IPS-15b (cell line): ENCODE results near the gene CIART.

Experiments
- H3K27me3 ChIP-seq: one replicate; pipeline ENCODE4 v1.6.1; 2013; ENCODE audit warnings: low read length; ENCODE audit not compliant: control insufficient read depth, insufficient read depth
- H3K36me3 ChIP-seq: one replicate; pipeline ENCODE4 v1.6.1; 2013; ENCODE audit warnings: low read length; ENCODE audit not compliant: control insufficient read depth, insufficient read depth
- H3K4me1 ChIP-seq: one replicate; pipeline ENCODE4 v1.6.1; 2013; ENCODE audit warnings: mild to moderate bottlenecking, low read length; ENCODE audit not compliant: control insufficient read depth, insufficient read depth
- H3K4me3 ChIP-seq: one replicate; pipeline ENCODE4 v1.5.1; 2013; ENCODE audit warnings: low read depth, low read length
- H3K9ac ChIP-seq: one replicate; pipeline ENCODE4 v1.6.1; 2013; ENCODE audit warnings: low read depth, mild to moderate bottlenecking, low read length
- H3K9me3 ChIP-seq: one replicate; pipeline ENCODE4 v1.6.1; 2013; ENCODE audit warnings: mild to moderate bottlenecking, low read length; ENCODE audit not compliant: control insufficient read depth, insufficient read depth

Gene CIART

GRCh38 chr1:150243003-150243402 lies 39.4 kb upstream of the CIART start:
- Histone ChIP-seq H3K4me3 (no peak overlapping the region), H3K9ac (no peak overlapping the region), H3K36me3 (no peaks in the 10 kb centered on the region), H3K4me1 (no peaks in the 10 kb centered on the region), H3K27me3 (no peaks in the 10 kb centered on the region), H3K9me3 (no peaks in the 10 kb centered on the region)

GRCh38 chr1:150249936-150250335 lies 32.4 kb upstream of the CIART start:
- Histone ChIP-seq H3K9ac (no peak overlapping the region), H3K4me1 (no peaks in the 10 kb centered on the region), H3K27me3 (no peaks in the 10 kb centered on the region), H3K4me3 (no peak overlapping the region), H3K9me3 (no peaks in the 10 kb centered on the region), H3K36me3 (no peaks in the 10 kb centered on the region)

GRCh38 chr1:150256198-150256553 lies 26.2 kb upstream of the CIART start:
- H3K9me3 ChIP-seq: no peaks in the 10 kb centered on the region
- H3K27me3 ChIP-seq: no peaks in the 10 kb centered on the region
- H3K36me3 ChIP-seq: peaks cover 2% of the 10 kb centered on the region
- peak overlapping the region; percentile 95 for H3K9ac ChIP-seq
- H3K4me3 ChIP-seq: peak overlapping the region; percentile 77
- peaks cover 19% of the 10 kb centered on the region for H3K4me1 ChIP-seq

GRCh38 chr1:150256554-150257341 lies 25.6 kb upstream of the CIART start:
- H3K9ac ChIP-seq: peak overlapping the region; percentile 95
- H3K36me3 ChIP-seq: peaks cover 6% of the 10 kb centered on the region
- H3K27me3 ChIP-seq: no peaks in the 10 kb centered on the region
- H3K4me1 ChIP-seq: peaks cover 19% of the 10 kb centered on the region
- no peaks in the 10 kb centered on the region for H3K9me3 ChIP-seq
- H3K4me3 ChIP-seq: peak overlapping the region; percentile 77

- Histone ChIP-seq H3K4me3 (peak within 1 kb of the TSS; percentile 77), H3K36me3 (peaks cover 10% of the 10 kb centered on the region), H3K4me1 (peaks cover 19% of the 10 kb centered on the region), H3K9me3 (no peaks in the 10 kb centered on the region), H3K27me3 (no peaks in the 10 kb centered on the region), H3K9ac (peak within 1 kb of the TSS; percentile 95)
Observed at GRCh38 chr1:150257624-150258585, 24.4 kb upstream of the CIART start, which contains the start of gene CA14. Gene CA14 (plus strand): TSS chr1:150257774. CDS start chr1:150258129, 355 bp downstream.

GRCh38 chr1:150259217-150259616 lies 23.1 kb upstream of the CIART start:
- H3K9me3 ChIP-seq: no peaks in the 10 kb centered on the region
- peaks cover 14% of the 10 kb centered on the region for H3K36me3 ChIP-seq
- H3K4me3 ChIP-seq: peak overlapping the region; percentile 77
- H3K9ac ChIP-seq: peak overlapping the region; percentile 58
- H3K27me3 ChIP-seq: no peaks in the 10 kb centered on the region
- peaks cover 19% of the 10 kb centered on the region for H3K4me1 ChIP-seq

- Histone ChIP-seq H3K36me3 (peaks cover 22% of the 10 kb centered on the region), H3K4me3 (peak overlapping the region; percentile 77), H3K27me3 (no peaks in the 10 kb centered on the region), H3K4me1 (peaks cover 19% of the 10 kb centered on the region), H3K9ac (peak overlapping the region; percentile 58), H3K9me3 (no peaks in the 10 kb centered on the region)
Observed at GRCh38 chr1:150259758-150260669, 22.3 kb upstream of the CIART start.

- H3K9me3 ChIP-seq: no peaks in the 10 kb centered on the region
- no peak overlapping the region for H3K9ac ChIP-seq
- no peak overlapping the region for H3K4me3 ChIP-seq
- peaks cover 14% of the 10 kb centered on the region for H3K4me1 ChIP-seq
- no peaks in the 10 kb centered on the region for H3K27me3 ChIP-seq
- H3K36me3 ChIP-seq: peaks cover 29% of the 10 kb centered on the region
Observed at GRCh38 chr1:150261367-150261766, 21.0 kb upstream of the CIART start.

GRCh38 chr1:150262388-150263320 lies 19.7 kb upstream of the CIART start:
- H3K4me1 ChIP-seq: peaks cover 9% of the 10 kb centered on the region
- no peak overlapping the region for H3K4me3 ChIP-seq
- peaks cover 35% of the 10 kb centered on the region for H3K36me3 ChIP-seq

GRCh38 chr1:150263549-150263948 lies 18.8 kb upstream of the CIART start:
- Histone ChIP-seq H3K4me3 (no peak overlapping the region), H3K36me3 (peaks cover 35% of the 10 kb centered on the region), H3K4me1 (peaks cover 11% of the 10 kb centered on the region), H3K9ac (peak overlapping the region; percentile 8), H3K9me3 (no peaks in the 10 kb centered on the region), H3K27me3 (no peaks in the 10 kb centered on the region)

More at GRCh38 chr1:150262388-150263320, 19.7 kb upstream of the CIART start:
- Histone ChIP-seq H3K9me3 (no peaks in the 10 kb centered on the region), H3K9ac (no peak overlapping the region), H3K27me3 (no peaks in the 10 kb centered on the region)
